Mesodermal cell (in vitro differentiated cells): ENCODE data around the gene FLNB.
A peak's percentile ranks its signal among the peaks of the same experiment; 100 is the strongest.

Source experiments
- H3K27ac ChIP-seq: 2 replicates; pipeline ENCODE4 v1.7.0; 2013; ENCODE audit warnings: mild to moderate bottlenecking, low read depth, low read length, moderate library complexity; ENCODE audit not compliant: severe bottlenecking
- H3K36me3 ChIP-seq: 2 replicates; pipeline ENCODE4 v1.7.1; 2013; ENCODE audit warnings: mild to moderate bottlenecking, low read length, moderate library complexity; ENCODE audit not compliant: control insufficient read depth, insufficient read depth
- H3K4me1 ChIP-seq: one replicate; pipeline ENCODE4 v1.7.1; 2013; ENCODE audit warnings: mild to moderate bottlenecking, low read length; ENCODE audit not compliant: insufficient read depth, control insufficient read depth, poor library complexity, severe bottlenecking
- H3K4me3 ChIP-seq: 2 replicates; pipeline ENCODE4 v1.7.0; 2013; ENCODE audit warnings: low read length, control low read depth, mild to moderate bottlenecking; ENCODE audit not compliant: insufficient read depth, poor library complexity, severe bottlenecking; ENCODE audit errors: extremely low read depth
- H3K9me3 ChIP-seq: 2 replicates; pipeline ENCODE4 v1.7.1; 2013; ENCODE audit warnings: mild to moderate bottlenecking, low read length, moderate library complexity; ENCODE audit not compliant: control insufficient read depth
- WGBS, 2 experiments: methylation state at CpG; one replicate each; pipeline ENCODE4 v1.1.5; 2013; ENCODE audit warnings: missing lambda C conversion rate in 2 of 2; ENCODE audit not compliant: insufficient coverage in 2 of 2; 5-methylcytosine and 5-hydroxymethylcytosine counted together

The FLNB gene

GRCh38 chr3:57966829-57967228 is 41.4 kb upstream of the FLNB start:
- no peak overlapping the region for H3K4me3 ChIP-seq
- no peak overlapping the region for H3K27ac ChIP-seq
- 70 to 100% methylated on average over 2 to 4 of the region's 4 CpGs for WGBS, 2 experiments
- H3K9me3 ChIP-seq: no peaks in the 10 kb centered on the region
- H3K36me3 ChIP-seq: no peaks in the 10 kb centered on the region
- H3K4me1 ChIP-seq: peaks cover 29% of the 10 kb centered on the region

- peaks cover 37% of the 10 kb centered on the region for H3K4me1 ChIP-seq
- 96% methylated on average over 4 to 8 of the region's 9 CpGs for WGBS, 2 experiments
- H3K27ac ChIP-seq: no peak overlapping the region
- H3K36me3 ChIP-seq: no peaks in the 10 kb centered on the region
- no peaks in the 10 kb centered on the region for H3K9me3 ChIP-seq
- H3K4me3 ChIP-seq: no peak overlapping the region
These were observed 40.6 kb upstream of the FLNB start for GRCh38 chr3:57967590-57967989.

GRCh38 chr3:57968501-57968900 is 39.7 kb upstream of the FLNB start:
- H3K36me3 ChIP-seq: no peaks in the 10 kb centered on the region
- no peak overlapping the region for H3K4me3 ChIP-seq
- H3K27ac ChIP-seq: no peak overlapping the region
- peaks cover 46% of the 10 kb centered on the region for H3K4me1 ChIP-seq
- H3K9me3 ChIP-seq: no peaks in the 10 kb centered on the region
- 95 to 98% methylated on average over 5 of the region's 5 CpGs for WGBS, 2 experiments

- no peak overlapping the region for H3K27ac ChIP-seq
- no peak overlapping the region for H3K4me3 ChIP-seq
- no peaks in the 10 kb centered on the region for H3K36me3 ChIP-seq
- H3K9me3 ChIP-seq: no peaks in the 10 kb centered on the region
- H3K4me1 ChIP-seq: peaks cover 67% of the 10 kb centered on the region
- WGBS, 2 experiments: 91 to 100% methylated on average over 1 to 4 of the region's 4 CpGs
These were observed 36.2 kb upstream of the FLNB start for GRCh38 chr3:57971975-57972374.

GRCh38 chr3:57972531-57973111 is 35.6 kb upstream of the FLNB start:
- Histone ChIP-seq H3K4me3 (no peak overlapping the region), H3K4me1 (peaks cover 67% of the 10 kb centered on the region), H3K27ac (peak overlapping the region; percentile 32), H3K36me3 (no peaks in the 10 kb centered on the region), H3K9me3 (no peaks in the 10 kb centered on the region)
- 85 to 90% methylated on average over 3 to 7 of the region's 9 CpGs for WGBS, 2 experiments

GRCh38 chr3:57973715-57974477 is 34.3 kb upstream of the FLNB start:
- Histone ChIP-seq H3K9me3 (no peaks in the 10 kb centered on the region), H3K4me3 (no peak overlapping the region), H3K27ac (peak overlapping the region; percentile 96), H3K36me3 (no peaks in the 10 kb centered on the region), H3K4me1 (peaks cover 72% of the 10 kb centered on the region)
- 93 to 96% methylated on average over 8 to 9 of the region's 13 CpGs for WGBS, 2 experiments

GRCh38 chr3:57974796-57975388 is 33.3 kb upstream of the FLNB start:
- WGBS, 2 experiments: 74 to 91% methylated on average over 4 to 6 of the region's 6 CpGs
- H3K36me3 ChIP-seq: no peaks in the 10 kb centered on the region
- peak overlapping the region; percentile 96 for H3K27ac ChIP-seq
- peaks cover 67% of the 10 kb centered on the region for H3K4me1 ChIP-seq
- no peaks in the 10 kb centered on the region for H3K9me3 ChIP-seq
- no peak overlapping the region for H3K4me3 ChIP-seq

GRCh38 chr3:57977818-57978235 is 30.4 kb upstream of the FLNB start:
- peak overlapping the region; percentile 32 for H3K27ac ChIP-seq
- no peak overlapping the region for H3K4me3 ChIP-seq
- peaks cover 47% of the 10 kb centered on the region for H3K4me1 ChIP-seq
- H3K9me3 ChIP-seq: no peaks in the 10 kb centered on the region
- H3K36me3 ChIP-seq: no peaks in the 10 kb centered on the region
- 67 to 76% methylated on average over 2 to 3 of the region's 4 CpGs for WGBS, 2 experiments

- Histone ChIP-seq H3K4me3 (no peak overlapping the region), H3K4me1 (peaks cover 42% of the 10 kb centered on the region), H3K27ac (peak overlapping the region; percentile 32), H3K36me3 (no peaks in the 10 kb centered on the region), H3K9me3 (no peaks in the 10 kb centered on the region)
- WGBS, 2 experiments: 75 to 80% methylated on average over 2 to 3 of the region's 8 CpGs
These were observed 29.9 kb upstream of the FLNB start for GRCh38 chr3:57978316-57978715.

- no peaks in the 10 kb centered on the region for H3K36me3 ChIP-seq
- WGBS, 2 experiments: 100% methylated on average over 1 of the region's 1 CpG; no CpG with 5 or more reads in 1 of the 2 experiments
- no peak overlapping the region for H3K27ac ChIP-seq
- H3K9me3 ChIP-seq: no peaks in the 10 kb centered on the region
- H3K4me1 ChIP-seq: peaks cover 30% of the 10 kb centered on the region
- no peak overlapping the region for H3K4me3 ChIP-seq
These were observed 27.8 kb upstream of the FLNB start for GRCh38 chr3:57980416-57980815.
